ENCODE data around the gene CARD11. TPM values are rescaled to one million over a fixed set of nuclear protein-coding genes. Genes with fewer than 3 reads are reported as not detected.
"Not testable (repeated sequence)": the region's sequence is repeated elsewhere in the genome, so short reads cannot be mapped to it uniquely, and the experiment has no call there.

CARD11 gene
- total and polyA plus RNA-seq, 7 experiments from 2014 or later: 13.3 to 136 (median 113) TPM

DNA sequence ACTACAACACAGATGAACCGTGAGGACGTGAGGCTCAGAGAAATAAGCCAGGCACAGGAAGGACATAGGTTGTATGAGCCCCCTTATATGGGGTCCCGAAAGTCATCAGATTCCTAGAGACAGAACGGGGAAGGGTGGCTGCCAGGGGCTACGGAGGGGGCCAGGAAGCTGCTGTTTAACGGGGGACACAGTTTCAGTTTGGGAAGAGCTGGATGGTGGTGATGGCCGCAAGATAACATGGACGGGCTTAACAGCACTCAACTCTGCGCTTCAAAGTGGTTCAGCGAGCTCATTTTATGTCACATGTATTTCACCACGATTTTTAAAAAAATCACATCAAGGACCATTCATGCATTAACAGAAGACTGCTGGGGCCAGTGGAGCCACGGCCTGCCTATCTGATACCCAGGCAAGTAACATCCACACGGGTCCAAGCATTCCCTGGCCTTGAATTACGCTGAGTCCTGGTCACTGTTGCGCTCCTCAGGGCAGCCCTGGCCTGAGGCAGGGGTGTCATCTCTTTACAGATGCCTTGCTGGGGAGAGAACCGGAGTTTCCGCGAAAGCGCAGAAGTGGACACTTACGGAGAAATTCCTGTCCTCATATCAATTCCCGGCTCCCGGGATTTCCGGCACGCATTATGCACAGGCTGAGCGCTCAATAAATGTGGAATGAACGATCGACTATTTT, 1.5 kb downstream of the CARD11 start:
- H3K27ac ChIP-seq (ENCODE audit: low read depth, low read length): peak overlapping the region; percentile 100
- ChIA-PET POLR2A (interaction anchor here (1.1 to 2.3 kb wide), 9 partner anchors 8 to 112 kb away, joined by 3 to 10 read pairs (median 4); no protein-coding TSS in a partner anchor), CTCF (interaction anchor here (1.0 to 1.3 kb wide), 2 partner anchors 47 to 50 kb away, joined by 4 read pairs; no protein-coding TSS in a partner anchor)
- no peaks in the 10 kb centered on the region for H3K27me3 ChIP-seq (ENCODE audit: control insufficient read depth in 2 of 2, insufficient read depth in 2 of 2, low read length in 2 of 2)
- peaks cover 0 to 30% (median 14%) of the 10 kb centered on the region in 5 donors for H3K36me3 Mint-ChIP-seq
- H3K36me3 ChIP-seq (ENCODE audit: control insufficient read depth in 2 of 3, insufficient read depth in 3 of 3, low read length in 3 of 3): peaks cover 0 to 16% (median 0%) of the 10 kb centered on the region in 3 experiments
- peak overlapping the region; percentile 76 to 95 (median 91) for H3K27ac Mint-ChIP-seq
- H3K27me3 Mint-ChIP-seq: no peaks in the 10 kb centered on the region
- peaks cover 38 to 58% of the 10 kb centered on the region in 2 donors for H3K4me1 ChIP-seq (ENCODE audit: control insufficient read depth in 2 of 2, insufficient read depth in 2 of 2, low read length in 2 of 2)
- H3K9me3 ChIP-seq (ENCODE audit: control insufficient read depth in 2 of 3, low read length in 3 of 3): no peaks in the 10 kb centered on the region
- no peaks in the 10 kb centered on the region for H3K9me3 Mint-ChIP-seq
- H3K4me1 Mint-ChIP-seq: peaks cover 41 to 82% (median 60%) of the 10 kb centered on the region in 7 donors
- ATAC-seq: no peak
- DNase-seq: no peak
- peak overlapping the region; percentile 85 for H3K4me3 ChIP-seq (ENCODE audit: low read length)
- peak overlapping the region; percentile 91 to 98 (median 96) for H3K4me3 Mint-ChIP-seq
- intact Hi-C loops (cut with micrococcal nuclease): loop anchor here (2.0 to 5.0 kb wide), 6 partner anchors 31 to 640 kb away; partner anchors contain the start of gene CHST12 (in 1 of the 2)

DNA sequence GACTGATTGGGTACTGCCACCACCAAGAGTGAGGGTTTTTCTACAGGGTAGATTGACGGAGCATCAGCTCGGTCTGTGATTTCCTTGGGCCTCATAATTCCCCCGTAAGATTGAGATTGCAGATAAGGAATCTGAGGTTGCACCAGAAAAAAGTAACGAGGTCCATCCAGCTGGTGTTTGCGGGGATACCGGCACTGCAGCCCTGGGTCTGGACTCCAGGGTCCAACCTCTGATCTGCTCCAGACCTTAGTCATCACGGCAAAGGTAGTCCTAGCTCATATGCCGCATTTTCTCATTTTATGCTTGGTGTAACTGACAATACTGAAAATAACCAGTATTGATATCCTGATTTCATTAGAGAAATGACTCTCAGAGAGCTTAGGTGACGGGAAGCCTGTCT, 3.9 kb downstream of the CARD11 start:
- DNase-seq (no peak), ATAC-seq (no peak)
- Mint-ChIP-seq H3K9me3 (no peaks in the 10 kb centered on the region), H3K36me3 (peaks cover 0 to 35% (median 20%) of the 10 kb centered on the region in 5 donors), H3K4me1 (peaks cover 43 to 91% (median 63%) of the 10 kb centered on the region in 7 donors), H3K27me3 (no peaks in the 10 kb centered on the region), H3K27ac (peak overlapping the region; percentile 33 to 94 (median 83)), H3K4me3 (peak overlapping the region in 9 of 10 donors; percentile 67 to 96 (median 74))
- Histone ChIP-seq H3K4me3 (ENCODE audit: low read length) (no peak overlapping the region), H3K36me3 (ENCODE audit: control insufficient read depth in 2 of 3, insufficient read depth in 3 of 3, low read length in 3 of 3) (peaks cover 0 to 16% (median 2%) of the 10 kb centered on the region in 3 experiments), H3K27me3 (ENCODE audit: control insufficient read depth in 2 of 2, insufficient read depth in 2 of 2, low read length in 2 of 2) (no peaks in the 10 kb centered on the region), H3K9me3 (ENCODE audit: control insufficient read depth in 2 of 3, low read length in 3 of 3) (no peaks in the 10 kb centered on the region), H3K27ac (ENCODE audit: low read depth, low read length) (no peak overlapping the region), H3K4me1 (ENCODE audit: control insufficient read depth in 2 of 2, insufficient read depth in 2 of 2, low read length in 2 of 2) (peaks cover 37 to 52% of the 10 kb centered on the region in 2 donors)
- intact Hi-C loops (cut with micrococcal nuclease): loop anchor here in 1 of 2 donors (5.0 kb wide), 2 partner anchors 172 to 637 kb away; partner anchors contain the start of gene CHST12
- ChIA-PET CTCF (no interaction called here), POLR2A (interaction anchor here (1.3 to 2.1 kb wide), 3 partner anchors 19 to 128 kb away, joined by 3 to 7 read pairs (median 3); no protein-coding TSS in a partner anchor)

DNA sequence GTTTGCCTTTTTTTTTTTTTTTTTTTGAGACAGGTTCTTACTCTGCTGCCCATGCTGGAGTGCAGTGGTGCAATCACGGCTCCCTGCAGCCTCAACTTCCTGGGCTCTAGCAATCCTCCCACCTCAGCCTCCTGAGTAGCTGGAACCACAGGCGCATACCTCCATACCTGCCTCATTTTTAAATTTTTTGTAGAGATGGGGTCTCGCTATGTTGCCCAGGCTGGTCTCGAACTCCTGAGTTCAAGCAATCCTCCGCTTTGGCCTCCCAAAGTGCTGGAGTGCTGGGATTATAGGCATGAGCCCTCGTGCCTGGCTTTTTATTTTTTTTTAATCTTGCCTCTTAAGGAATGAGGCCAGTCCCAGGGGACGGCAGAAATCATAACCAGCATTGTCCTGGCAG, 5.7 kb downstream of the CARD11 start:
- POLR2A ChIA-PET; CTCF ChIA-PET; H3K27me3 Mint-ChIP-seq; H3K4me3 ChIP-seq (ENCODE audit: low read length); DNase-seq; intact Hi-C loops (cut with micrococcal nuclease); H3K9me3 ChIP-seq (ENCODE audit: control insufficient read depth in 2 of 3, low read length in 3 of 3); H3K9me3 Mint-ChIP-seq; H3K36me3 ChIP-seq (ENCODE audit: control insufficient read depth in 2 of 3, insufficient read depth in 3 of 3, low read length in 3 of 3); H3K27me3 ChIP-seq (ENCODE audit: control insufficient read depth in 2 of 2, insufficient read depth in 2 of 2, low read length in 2 of 2); H3K27ac ChIP-seq (ENCODE audit: low read depth, low read length); ATAC-seq: not testable (repeated sequence)
- peak overlapping the region in 8 of 10 donors; percentile 33 to 96 (median 55) for H3K4me3 Mint-ChIP-seq
- peaks cover 55 to 85% (median 67%) of the 10 kb centered on the region in 7 donors for H3K4me1 Mint-ChIP-seq
- H3K27ac Mint-ChIP-seq: peak overlapping the region; percentile 17 to 90 (median 77)
- peaks cover 0 to 45% (median 29%) of the 10 kb centered on the region in 5 donors for H3K36me3 Mint-ChIP-seq
- peaks cover 29 to 44% of the 10 kb centered on the region in 2 donors for H3K4me1 ChIP-seq (ENCODE audit: control insufficient read depth in 2 of 2, insufficient read depth in 2 of 2, low read length in 2 of 2)

DNA sequence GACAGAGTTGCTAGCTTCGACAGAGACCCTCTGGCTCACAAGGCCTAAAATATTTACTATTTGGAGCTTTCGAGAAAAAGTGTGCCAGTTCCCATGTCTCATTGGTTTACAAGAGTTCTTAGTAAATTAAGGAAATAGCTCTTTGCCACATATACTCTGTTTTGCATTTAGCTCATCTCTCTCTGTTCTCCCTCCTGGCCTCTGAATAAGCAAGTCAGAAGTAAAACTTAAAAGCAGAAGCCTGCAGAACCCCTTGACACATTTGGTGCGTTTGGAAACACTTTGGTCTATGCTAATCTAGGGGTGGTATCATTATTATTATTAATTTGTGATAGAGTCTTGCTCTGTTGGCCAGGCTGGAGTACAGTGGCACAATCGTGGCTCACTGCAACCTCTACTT, 6.4 kb downstream of the CARD11 start:
- intact Hi-C loops (cut with micrococcal nuclease): no loop called here
- peak overlapping the region in 6 of 9 donors; percentile 38 to 83 (median 77) for H3K27ac Mint-ChIP-seq
- H3K4me3 ChIP-seq (ENCODE audit: low read length): no peak overlapping the region

DNA sequence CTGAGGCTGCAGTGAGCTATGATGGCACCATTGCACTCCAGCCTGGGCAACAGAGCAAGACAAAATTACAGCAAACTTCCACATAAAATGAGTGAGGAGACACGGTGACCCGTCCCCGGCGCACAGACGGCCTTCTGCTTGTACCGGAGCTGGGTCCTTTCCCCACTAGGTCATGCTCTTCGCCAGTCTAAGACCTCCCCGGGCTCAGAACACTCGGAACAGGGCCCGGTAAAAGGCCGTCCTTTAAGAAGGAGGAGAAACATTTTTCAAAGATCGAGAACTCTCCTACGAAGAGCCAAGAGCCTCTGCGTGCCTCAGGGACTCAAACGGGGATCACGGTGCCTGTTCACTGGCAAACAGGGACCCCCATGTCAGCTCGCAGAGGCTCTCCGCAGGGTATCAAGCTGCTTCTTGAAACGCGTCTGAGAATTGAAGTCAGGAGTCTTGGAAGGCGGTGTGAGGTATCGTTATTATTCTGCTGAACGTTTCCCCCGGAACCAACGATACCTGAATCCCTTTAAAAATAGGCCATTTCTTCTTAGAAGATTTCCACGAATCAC, 9.0 kb downstream of the CARD11 start:
- Histone ChIP-seq H3K4me1 (ENCODE audit: control insufficient read depth in 2 of 2, insufficient read depth in 2 of 2, low read length in 2 of 2) (peaks cover 11 to 17% of the 10 kb centered on the region in 2 donors), H3K9me3 (ENCODE audit: control insufficient read depth in 2 of 3, low read length in 3 of 3) (no peaks in the 10 kb centered on the region), H3K27ac (ENCODE audit: low read depth, low read length) (no peak overlapping the region), H3K36me3 (ENCODE audit: control insufficient read depth in 2 of 3, insufficient read depth in 3 of 3, low read length in 3 of 3) (peaks cover 0 to 21% (median 5%) of the 10 kb centered on the region in 3 experiments), H3K4me3 (ENCODE audit: low read length) (no peak overlapping the region), H3K27me3 (ENCODE audit: control insufficient read depth in 2 of 2, insufficient read depth in 2 of 2, low read length in 2 of 2) (no peaks in the 10 kb centered on the region)
- Mint-ChIP-seq H3K9me3 (no peaks in the 10 kb centered on the region), H3K36me3 (peaks cover 12 to 57% (median 36%) of the 10 kb centered on the region in 5 donors), H3K27me3 (no peaks in the 10 kb centered on the region), H3K4me3 (peak overlapping the region in 1 of 10 donors; percentile 4), H3K4me1 (peaks cover 45 to 79% (median 63%) of the 10 kb centered on the region in 7 donors), H3K27ac (peak overlapping the region in 6 of 9 donors; percentile 15 to 91 (median 68))
- POLR2A ChIA-PET: no interaction called here
- CTCF ChIA-PET: no interaction called here
- no peak for ATAC-seq
- no peak for DNase-seq
- intact Hi-C loops (cut with micrococcal nuclease): no loop called here

More for the DNA sequence above, 6.4 kb downstream of the CARD11 start:
- Histone ChIP-seq H3K27ac (ENCODE audit: low read depth, low read length) (peak overlapping the region; percentile 16), H3K27me3 (ENCODE audit: control insufficient read depth in 2 of 2, insufficient read depth in 2 of 2, low read length in 2 of 2) (no peaks in the 10 kb centered on the region), H3K4me1 (ENCODE audit: control insufficient read depth in 2 of 2, insufficient read depth in 2 of 2, low read length in 2 of 2) (peaks cover 24 to 41% of the 10 kb centered on the region in 2 donors), H3K36me3 (ENCODE audit: control insufficient read depth in 2 of 3, insufficient read depth in 3 of 3, low read length in 3 of 3) (peaks cover 0 to 14% (median 5%) of the 10 kb centered on the region in 3 experiments), H3K9me3 (ENCODE audit: control insufficient read depth in 2 of 3, low read length in 3 of 3) (no peaks in the 10 kb centered on the region)
- ChIA-PET POLR2A (no interaction called here), CTCF (interaction anchor here (0.6 kb wide), 2 partner anchors 56 to 170 kb away, joined by 3 to 4 read pairs; no protein-coding TSS in a partner anchor)
- Mint-ChIP-seq H3K27me3 (no peaks in the 10 kb centered on the region), H3K4me1 (peaks cover 54 to 82% (median 68%) of the 10 kb centered on the region in 7 donors), H3K9me3 (no peaks in the 10 kb centered on the region), H3K36me3 (peaks cover 2 to 49% (median 32%) of the 10 kb centered on the region in 5 donors), H3K4me3 (peak overlapping the region in 4 of 10 donors; percentile 4 to 46 (median 21))
- DNase-seq (no peak), ATAC-seq (no peak)

DNA sequence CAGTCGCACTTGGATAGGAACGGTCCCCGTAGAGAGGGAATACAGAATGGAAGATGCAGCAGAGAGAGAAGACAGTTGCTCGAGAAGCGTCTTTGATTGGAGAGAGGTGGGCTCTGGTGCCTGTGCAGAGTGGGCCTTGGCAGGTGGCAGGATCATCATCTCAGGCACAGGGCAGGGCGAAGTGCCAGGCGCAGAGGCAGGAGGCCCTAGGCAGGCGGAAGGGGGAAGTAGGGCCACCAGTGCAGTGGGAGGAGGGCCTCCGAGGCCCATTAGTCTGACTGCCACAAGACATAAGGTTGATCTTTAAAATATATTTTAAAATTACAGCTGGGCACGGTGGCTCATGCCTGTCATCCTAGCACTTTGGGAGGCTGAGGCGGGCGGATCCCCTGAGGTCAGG, 10.1 kb downstream of the CARD11 start:
- peaks cover 49 to 79% (median 67%) of the 10 kb centered on the region in 7 donors for H3K4me1 Mint-ChIP-seq
- peaks cover 7 to 11% of the 10 kb centered on the region in 2 donors for H3K4me1 ChIP-seq (ENCODE audit: control insufficient read depth in 2 of 2, insufficient read depth in 2 of 2, low read length in 2 of 2)
- intact Hi-C loops (cut with micrococcal nuclease): no loop called here
- H3K27me3 Mint-ChIP-seq: no peaks in the 10 kb centered on the region
- no peak overlapping the region for H3K4me3 ChIP-seq (ENCODE audit: low read length)
- ATAC-seq: peak; percentile 24
- peak overlapping the region in 2 of 10 donors; percentile 2 to 43 for H3K4me3 Mint-ChIP-seq
- no peaks in the 10 kb centered on the region for H3K9me3 ChIP-seq (ENCODE audit: control insufficient read depth in 2 of 3, low read length in 3 of 3)
- peaks cover 12 to 59% (median 39%) of the 10 kb centered on the region in 5 donors for H3K36me3 Mint-ChIP-seq
- ChIA-PET CTCF (no interaction called here), POLR2A (no interaction called here)
- H3K27ac ChIP-seq (ENCODE audit: low read depth, low read length): no peak overlapping the region
- H3K27me3 ChIP-seq (ENCODE audit: control insufficient read depth in 2 of 2, insufficient read depth in 2 of 2, low read length in 2 of 2): no peaks in the 10 kb centered on the region
- peak overlapping the region in 8 of 9 donors; percentile 36 to 89 (median 74) for H3K27ac Mint-ChIP-seq
- H3K36me3 ChIP-seq (ENCODE audit: control insufficient read depth in 2 of 3, insufficient read depth in 3 of 3, low read length in 3 of 3): peaks cover 0 to 21% (median 5%) of the 10 kb centered on the region in 3 experiments
- no peak for DNase-seq
- H3K9me3 Mint-ChIP-seq: no peaks in the 10 kb centered on the region
